Mammary microvascular endothelial cell (primary cell): ENCODE data around the gene GAL. TPM values are rescaled to one million over a fixed set of nuclear protein-coding genes. Genes with fewer than 3 reads are reported as not detected.

Source experiments
- total RNA-seq: library from RNA; depleted of rRNA; stranded (reverse); fragments of >200 nt; gene quantifications from 2 replicates; pipeline ENCODE4 v1.2.3, GENCODE V29; 2015

The GAL gene, protein sequence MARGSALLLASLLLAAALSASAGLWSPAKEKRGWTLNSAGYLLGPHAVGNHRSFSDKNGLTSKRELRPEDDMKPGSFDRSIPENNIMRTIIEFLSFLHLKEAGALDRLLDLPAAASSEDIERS
- total RNA-seq = 6.8 and 9.1 TPM in 2 replicates

DNA sequence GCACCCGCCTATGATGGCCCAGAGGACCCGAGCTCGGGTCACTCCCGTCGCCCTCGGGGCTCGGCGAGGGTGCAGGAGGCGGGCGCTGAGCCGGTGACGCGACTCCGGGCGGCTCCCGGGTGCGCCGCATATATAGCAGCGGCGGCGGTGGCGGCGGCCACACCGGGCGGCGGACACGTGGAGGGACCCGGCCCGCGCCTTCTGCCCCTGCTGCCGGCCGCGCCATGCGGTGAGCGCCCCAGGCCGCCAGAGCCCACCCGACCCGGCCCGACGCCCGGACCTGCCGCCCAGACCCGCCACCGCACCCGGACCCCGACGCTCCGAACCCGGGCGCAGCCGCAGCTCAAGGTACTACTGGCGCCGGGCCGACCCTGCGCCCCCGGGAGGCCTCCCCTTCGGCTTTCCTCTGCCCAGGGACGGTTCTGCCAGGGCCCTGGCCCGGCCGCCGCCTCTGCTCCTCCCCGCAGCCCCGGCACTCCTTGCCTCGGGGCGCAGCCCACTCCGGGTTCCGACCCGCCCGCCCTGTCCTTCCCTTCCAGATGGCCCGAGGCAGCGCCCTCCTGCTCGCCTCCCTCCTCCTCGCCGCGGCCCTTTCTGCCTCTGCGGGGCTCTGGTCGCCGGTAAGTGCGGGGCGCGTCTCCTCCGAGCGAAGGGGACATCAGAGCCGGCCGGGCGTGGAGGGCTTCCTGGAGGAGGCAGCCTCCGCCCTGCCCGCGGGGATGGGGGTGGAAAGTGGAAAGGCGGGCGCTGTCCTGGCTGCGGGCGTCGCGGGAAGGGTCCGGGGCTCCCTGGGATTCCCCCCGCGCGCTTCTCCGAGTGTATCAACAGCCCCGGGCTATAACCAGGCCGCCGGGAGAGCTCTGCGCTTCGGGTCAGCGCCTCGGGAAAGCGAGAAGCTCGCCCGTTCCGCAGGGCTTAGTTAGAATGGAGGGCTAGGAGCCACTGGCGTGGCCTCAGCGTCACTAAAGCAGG is at the start of gene GAL:
Gene GAL, plus strand, starts transcription at position 160 of the 972 bp plus-strand sequence. Its CDS starts 380 bp downstream, at position 540.

Other genes starting within 250 kb of the GAL start
- gene PPP6R3, start 223.8 kb upstream of the GAL start, total RNA-seq = 70.3 and 71.5 TPM in 2 replicates
- 2.5 and 5.3 TPM in 2 replicates for gene TESMIN, start 67.0 kb downstream of the GAL start, total RNA-seq
- gene CPT1A, start 157.4 kb downstream of the GAL start, total RNA-seq = 27.2 and 29.8 TPM in 2 replicates
- 59.8 and 65.5 TPM in 2 replicates for gene MRPL21, start 219.3 kb downstream of the GAL start, total RNA-seq
- gene IGHMBP2, start 219.3 kb downstream of the GAL start, total RNA-seq = 10.3 and 11.4 TPM in 2 replicates